Stomach (tissue), 9 donors: ENCODE results near the gene PRKN. TPM values are rescaled to one million over a fixed set of nuclear protein-coding genes. Genes with fewer than 3 reads are reported as not detected.

ENCODE experiments used
- DNase-seq, 2 donors: peaks; one replicate each; pipeline versions ENCODE4 v3.0.0 to v3.0.0-alpha.2; 2013 to 2019
- H3K27ac ChIP-seq, 5 donors: fragments of 200-600 bp in 4 of 5; sonication (generic) in 4 of 5; one replicate each; pipeline ENCODE4 v1.5.1; 2013 to 2019; ENCODE audit warnings: mild to moderate bottlenecking in 1 of 5, moderate library complexity in 1 of 5
- H3K27me3 ChIP-seq, 3 donors: fragments of 200-600 bp; sonication (generic); one replicate each; pipeline ENCODE4 v1.5.1; 2017 to 2019; ENCODE audit warnings: mixed run types in 1 of 3
- H3K36me3 ChIP-seq, 4 donors: fragments of 200-600 bp; sonication (generic); 1 replicate in 3 of 4; 2 replicates in 1 of 4; pipeline ENCODE4 v1.5.1; 2016 to 2019
- H3K4me1 ChIP-seq, 4 donors: fragments of 200-600 bp; sonication (generic); one replicate each; pipeline ENCODE4 v1.5.1; 2016 to 2019
- H3K4me3 ChIP-seq, 4 donors: fragments of 200-600 bp; sonication (generic) in 3 of 4; one replicate each; pipeline ENCODE4 v1.5.1; 2016 to 2019; ENCODE audit warnings: mild to moderate bottlenecking in 1 of 4
- H3K9me3 ChIP-seq, 4 donors: fragments of 200-600 bp; sonication (generic); one replicate each; pipeline ENCODE4 v1.5.1; 2016 to 2019
- CTCF ChIP-seq, 7 experiments: fragments of 450-650 bp in 4 of 7; fragments of 200-600 bp in 3 of 7; sonication (generic) in 3 of 7; IDR thresholded peaks; one replicate each; pipeline ENCODE4 v1.5.1; 2016 to 2019; ENCODE audit warnings: antibody characterized with exemption in 7 of 7, control low read depth in 2 of 7, mild to moderate bottlenecking in 1 of 7
- EP300 ChIP-seq: sonication (generic); formaldehyde crosslinking; IDR thresholded peaks from one replicate; pipeline ENCODE4 v1.6.1; 2017; ENCODE audit warnings: antibody characterized with exemption
- POLR2A ChIP-seq, 4 donors: fragments of 450-650 bp; IDR thresholded peaks; one replicate each; pipeline ENCODE4 v1.6.1; 2016; ENCODE audit warnings: antibody characterized with exemption in 4 of 4, control low read depth in 2 of 4, mild to moderate bottlenecking in 1 of 4, moderate library complexity in 1 of 4
- POLR2AphosphoS5 ChIP-seq, 3 donors: sonication (generic); formaldehyde crosslinking; IDR thresholded peaks; one replicate each; pipeline ENCODE4 v1.6.1; 2016; ENCODE audit warnings: antibody characterized with exemption in 3 of 3
- WGBS, 5 donors: extraction: QIAGEN DNeasy Blood & Tissue Kit in 3 of 5; methylation state at CpG; one replicate each; pipeline versions ENCODE4 v1.1.5 to v1.1.7; 2013 to 2018; 5-methylcytosine and 5-hydroxymethylcytosine counted together
- intact Hi-C: fragments of 100-400 bp; cut with DNase I; formaldehyde crosslinking; loops from one replicate; pipeline ENCODE4 v1.15.1; 2023; ENCODE audit warnings: low total_unique reads
- polyA plus RNA-seq, 3 donors: library from polyadenylated mRNA; stranded (reverse); fragments of 200-250 nt; gene quantifications; one replicate each; pipeline ENCODE4 v1.2.3, GENCODE V29; 2013
- total RNA-seq, 5 donors: library from RNA; depleted of rRNA; stranded (reverse); fragments of >200 nt; gene quantifications; one replicate each; pipeline versions ENCODE4 v1.1.0 to v1.2.3, GENCODE V29; 2014 to 2016
- donor health status: healthy with polysubstance abuse.
- donor health status: Bipolar disorder and iron deficiency.
- donor health status: healthy.

PRKN gene
- total and polyA plus RNA-seq, 8 donors = 0.68 to 19.8 (median 9.5) TPM

- H3K4me1 ChIP-seq = peaks cover 0 to 5% (median 0%) of the 10 kb centered on the region in 4 donors
- intact Hi-C loops = no loop called here
- DNase-seq = no peak
- H3K27me3 ChIP-seq = no peaks in the 10 kb centered on the region
- TF ChIP-seq POLR2AphosphoS5 (IDR thresholded peaks at IDR 0.05) (no peak), POLR2A (IDR thresholded peaks at IDR 0.05) (no peak), EP300 (no peak), CTCF (IDR thresholded peaks at IDR 0.05) (no peak)
- peaks cover 0 to 4% (median 0%) of the 10 kb centered on the region in 4 donors for H3K9me3 ChIP-seq
- WGBS, 5 donors = 74 to 96% (median 86%) methylated on average over 4 to 6 of the region's 6 CpGs
- no peaks in the 10 kb centered on the region for H3K36me3 ChIP-seq
- no peak overlapping the region for H3K27ac ChIP-seq
- no peak overlapping the region for H3K4me3 ChIP-seq
These were observed 1091.6 kb downstream of the PRKN start for GRCh38 chr6:161635975-161636374.

GRCh38 chr6:161634916-161635315, 1092.7 kb downstream of the PRKN start:
- H3K9me3 ChIP-seq = peaks cover 0 to 4% (median 0%) of the 10 kb centered on the region in 4 donors
- no peak for TF ChIP-seq EP300
- TF ChIP-seq CTCF (IDR thresholded peaks at IDR 0.05) = no peak
- no peak for TF ChIP-seq POLR2A (IDR thresholded peaks at IDR 0.05)
- TF ChIP-seq POLR2AphosphoS5 (IDR thresholded peaks at IDR 0.05) = no peak
- no peak overlapping the region for H3K27ac ChIP-seq
- H3K36me3 ChIP-seq = no peaks in the 10 kb centered on the region
- intact Hi-C loops = no loop called here
- 93 to 100% (median 95%) methylated on average over 8 of the region's 8 CpGs for WGBS, 5 donors
- no peak overlapping the region for H3K4me3 ChIP-seq
- peaks cover 0 to 8% (median 0%) of the 10 kb centered on the region in 4 donors for H3K4me1 ChIP-seq
- no peak for DNase-seq
- no peaks in the 10 kb centered on the region for H3K27me3 ChIP-seq

- Histone ChIP-seq H3K36me3 (no peaks in the 10 kb centered on the region), H3K27ac (no peak overlapping the region), H3K4me1 (peaks cover 0 to 8% (median 0%) of the 10 kb centered on the region in 4 donors), H3K27me3 (no peaks in the 10 kb centered on the region), H3K4me3 (no peak overlapping the region), H3K9me3 (no peaks in the 10 kb centered on the region)
- TF ChIP-seq CTCF (IDR thresholded peaks at IDR 0.05) (no peak), EP300 (no peak), POLR2AphosphoS5 (IDR thresholded peaks at IDR 0.05) (no peak)
- DNase-seq = peak in 1 of 2 donors; percentile 63
- intact Hi-C loops = no loop called here
- WGBS, 5 donors = 29 to 67% (median 49%) methylated on average over 2 of the region's 2 CpGs
These were observed 1095.8 kb downstream of the PRKN start for GRCh38 chr6:161631676-161632194.

GRCh38 chr6:161630674-161631073, 1096.9 kb downstream of the PRKN start:
- Histone ChIP-seq H3K4me3 (no peak overlapping the region), H3K36me3 (no peaks in the 10 kb centered on the region), H3K4me1 (peaks cover 0 to 8% (median 0%) of the 10 kb centered on the region in 4 donors), H3K9me3 (no peaks in the 10 kb centered on the region), H3K27me3 (no peaks in the 10 kb centered on the region), H3K27ac (no peak overlapping the region)
- 58 to 73% (median 69%) methylated on average over 6 of the region's 6 CpGs for WGBS, 5 donors
- TF ChIP-seq POLR2AphosphoS5 (IDR thresholded peaks at IDR 0.05) = no peak
- TF ChIP-seq EP300 = no peak
- TF ChIP-seq CTCF (IDR thresholded peaks at IDR 0.05) = no peak
- no peak for TF ChIP-seq POLR2A (IDR thresholded peaks at IDR 0.05)
- DNase-seq = no peak
- intact Hi-C loops = no loop called here
